Retina (tissue), 1 donor: ENCODE results near the gene LYL1.

ENCODE experiments used
- DNase-seq: peaks from one replicate; pipeline ENCODE4 v3.0.0-alpha.2; 2016

Gene LYL1

GRCh38 chr19:13054626-13055212 is 47.9 kb downstream of the LYL1 start:
- peak; percentile 38 for DNase-seq

GRCh38 chr19:13053761-13054625 is 48.7 kb downstream of the LYL1 start:
- DNase-seq: peak; percentile 81

DNA sequence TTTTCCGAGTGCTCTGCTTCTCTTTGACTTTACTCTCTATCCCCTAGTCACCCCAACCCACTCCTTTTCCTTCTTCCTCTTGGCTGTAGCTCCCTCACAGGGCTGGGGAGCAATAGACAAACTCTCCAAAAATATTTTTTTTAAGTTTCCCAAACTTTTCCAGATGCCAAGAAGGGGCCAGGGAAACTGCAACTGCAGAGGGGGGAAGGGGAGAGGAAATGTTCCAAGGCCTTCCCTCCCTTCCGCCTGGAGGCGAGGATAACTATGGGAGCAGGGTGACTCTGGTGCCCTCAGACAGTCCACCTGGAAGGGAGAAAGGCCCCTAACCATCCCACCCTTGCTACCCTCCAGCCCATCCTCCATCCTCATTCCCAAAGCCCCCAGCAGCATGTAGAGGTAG is 49.4 kb downstream of the LYL1 start:
- no peak for DNase-seq

DNA sequence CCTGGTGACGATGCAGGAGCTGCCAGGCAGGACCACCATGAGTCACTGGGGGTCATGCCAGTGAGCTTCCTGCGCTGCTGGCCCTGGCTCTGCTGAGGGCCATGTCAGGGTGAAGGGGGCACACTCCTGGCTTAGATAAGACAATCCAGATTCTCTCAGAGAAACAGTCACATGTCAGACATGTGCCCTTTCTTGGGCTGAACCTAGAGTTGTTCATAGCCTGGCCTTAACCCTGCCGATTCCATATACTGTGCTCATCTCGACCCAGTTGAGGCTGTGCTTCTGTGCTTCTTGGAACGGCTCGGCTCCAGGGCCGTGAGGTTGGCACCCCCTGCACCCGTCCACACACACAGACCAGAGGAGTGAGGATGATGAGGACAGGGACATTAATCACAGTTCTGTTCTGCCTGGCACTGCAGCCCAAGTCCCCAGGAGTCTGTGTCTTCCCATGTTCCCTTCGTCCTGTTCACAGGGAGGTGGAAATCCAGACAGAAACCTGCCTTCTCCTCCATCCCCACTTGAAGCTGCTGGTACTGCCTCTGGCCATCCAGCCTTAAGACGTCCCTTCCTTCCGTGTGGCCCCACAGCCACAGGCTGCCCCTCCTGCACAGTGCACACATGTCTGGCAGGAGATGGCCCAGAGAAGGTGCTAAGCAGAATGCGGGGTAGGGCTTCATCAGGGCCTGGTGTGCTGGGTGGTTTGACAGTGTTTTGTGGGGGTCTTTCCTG is 50.0 kb downstream of the LYL1 start:
- no peak for DNase-seq

GRCh38 chr19:13051557-13052165 is 51.0 kb downstream of the LYL1 start:
- peak; percentile 86 for DNase-seq

DNA sequence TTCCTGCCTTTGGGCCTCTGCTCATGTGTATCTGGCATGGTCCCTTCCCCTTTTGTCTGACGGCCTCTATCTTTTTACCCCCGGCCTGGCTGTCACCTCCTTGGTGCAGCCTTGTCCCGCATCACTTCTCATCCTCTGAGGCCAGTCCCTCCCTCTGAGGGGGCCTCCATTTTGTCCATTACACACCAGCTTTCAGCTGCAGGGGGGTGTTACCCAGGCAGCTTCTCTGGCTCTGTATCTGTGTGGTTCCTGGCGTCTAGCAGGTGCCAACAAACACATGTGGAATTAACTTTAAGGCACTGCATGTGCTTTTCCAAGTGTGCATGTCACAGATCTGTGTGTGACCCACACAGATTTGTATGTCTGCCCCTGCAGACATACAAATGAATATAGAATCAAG is 52.4 kb downstream of the LYL1 start:
- DNase-seq: no peak
